Measurements from ENCODE around the gene ST6GALNAC2. TPM values are rescaled to one million over a fixed set of nuclear protein-coding genes. Genes with fewer than 3 reads are reported as not detected.
A peak's percentile ranks its signal among the peaks of the same experiment; 100 is the strongest.
"Not testable (repeated sequence)": the region's sequence is repeated elsewhere in the genome, so short reads cannot be mapped to it uniquely, and the experiment has no call there.

The ST6GALNAC2 gene
- total RNA-seq, 2 experiments from 2014 or later, result 3.4 to 3.9 TPM

GRCh38 chr17:76535788-76536510 lies 49.7 kb downstream of the ST6GALNAC2 start:
- H3K4me3 Mint-ChIP-seq, result no peak overlapping the region
- peaks cover 4% of the 10 kb centered on the region for H3K4me1 Mint-ChIP-seq
- DNase-seq, result no peak
- no peak overlapping the region for H3K27ac Mint-ChIP-seq
- H3K27me3 Mint-ChIP-seq, result peaks cover 32% of the 10 kb centered on the region
- no peaks in the 10 kb centered on the region for H3K36me3 Mint-ChIP-seq
- no peak for ATAC-seq (ENCODE audit: low read depth)
- no peaks in the 10 kb centered on the region for H3K9me3 Mint-ChIP-seq
- POLR2A ChIA-PET, result interaction anchor here (0.8 to 1.1 kb wide), 2 partner anchors 8 to 21 kb away, joined by 3 to 5 read pairs; no protein-coding TSS in a partner anchor

- no peak overlapping the region for H3K4me3 Mint-ChIP-seq
- POLR2A ChIA-PET, result no interaction called here
- no peaks in the 10 kb centered on the region for H3K4me1 Mint-ChIP-seq
- H3K9me3 Mint-ChIP-seq, result no peaks in the 10 kb centered on the region
- DNase-seq (no peak), ATAC-seq (ENCODE audit: low read depth) (no peak)
- peaks cover 32% of the 10 kb centered on the region for H3K27me3 Mint-ChIP-seq
- H3K27ac Mint-ChIP-seq, result no peak overlapping the region
- H3K36me3 Mint-ChIP-seq, result no peaks in the 10 kb centered on the region
Observed at GRCh38 chr17:76534831-76535732, 50.6 kb downstream of the ST6GALNAC2 start.

- H3K9me3 Mint-ChIP-seq; H3K4me1 Mint-ChIP-seq; POLR2A ChIA-PET; DNase-seq; H3K4me3 Mint-ChIP-seq; ATAC-seq (ENCODE audit: low read depth); H3K27ac Mint-ChIP-seq; H3K36me3 Mint-ChIP-seq: not testable (repeated sequence)
- H3K27me3 Mint-ChIP-seq, result peaks cover 23% of the 10 kb centered on the region
Observed at GRCh38 chr17:76533640-76534359, 51.9 kb downstream of the ST6GALNAC2 start.

GRCh38 chr17:76532072-76532651 lies 53.5 kb downstream of the ST6GALNAC2 start:
- POLR2A ChIA-PET, result no interaction called here
- Mint-ChIP-seq H3K27ac (no peak overlapping the region), H3K4me1 (peaks cover 11% of the 10 kb centered on the region), H3K4me3 (no peak overlapping the region), H3K36me3 (no peaks in the 10 kb centered on the region), H3K9me3 (no peaks in the 10 kb centered on the region), H3K27me3 (peaks cover 16% of the 10 kb centered on the region)
- no peak for ATAC-seq (ENCODE audit: low read depth)
- DNase-seq, result no peak

- H3K9me3 Mint-ChIP-seq, result no peaks in the 10 kb centered on the region
- peaks cover 12% of the 10 kb centered on the region for H3K4me1 Mint-ChIP-seq
- DNase-seq, result no peak
- H3K4me3 Mint-ChIP-seq, result no peak overlapping the region
- peaks cover 11% of the 10 kb centered on the region for H3K27me3 Mint-ChIP-seq
- POLR2A ChIA-PET, result no interaction called here
- ATAC-seq (ENCODE audit: low read depth), result no peak
- H3K27ac Mint-ChIP-seq, result no peak overlapping the region
- H3K36me3 Mint-ChIP-seq, result no peaks in the 10 kb centered on the region
Observed at GRCh38 chr17:76531486-76532038, 54.1 kb downstream of the ST6GALNAC2 start.

GRCh38 chr17:76530811-76531485 lies 54.7 kb downstream of the ST6GALNAC2 start:
- no peak for ATAC-seq (ENCODE audit: low read depth)
- POLR2A ChIA-PET, result no interaction called here
- peaks cover 12% of the 10 kb centered on the region for H3K4me1 Mint-ChIP-seq
- H3K27me3 Mint-ChIP-seq, result peaks cover 6% of the 10 kb centered on the region
- no peak overlapping the region for H3K4me3 Mint-ChIP-seq
- DNase-seq, result no peak
- no peaks in the 10 kb centered on the region for H3K36me3 Mint-ChIP-seq
- no peak overlapping the region for H3K27ac Mint-ChIP-seq
- no peaks in the 10 kb centered on the region for H3K9me3 Mint-ChIP-seq

GRCh38 chr17:76530095-76530723 lies 55.5 kb downstream of the ST6GALNAC2 start:
- Mint-ChIP-seq H3K27me3 (peaks cover 4% of the 10 kb centered on the region), H3K27ac (no peak overlapping the region), H3K9me3 (no peaks in the 10 kb centered on the region), H3K4me3 (no peak overlapping the region), H3K36me3 (no peaks in the 10 kb centered on the region), H3K4me1 (peaks cover 12% of the 10 kb centered on the region)
- POLR2A ChIA-PET, result no interaction called here
- DNase-seq, result no peak
- ATAC-seq (ENCODE audit: low read depth), result no peak

- Mint-ChIP-seq H3K27ac (peak overlapping the region; percentile 34), H3K4me3 (no peak overlapping the region)
Observed at GRCh38 chr17:76529224-76530094, 56.2 kb downstream of the ST6GALNAC2 start.

GRCh38 chr17:76528528-76529223 lies 57.0 kb downstream of the ST6GALNAC2 start:
- peak overlapping the region; percentile 70 for H3K4me3 Mint-ChIP-seq
- peaks cover under 1% of the 10 kb centered on the region for H3K27me3 Mint-ChIP-seq
- peaks cover 14% of the 10 kb centered on the region for H3K4me1 Mint-ChIP-seq
- peak overlapping the region; percentile 83 for H3K27ac Mint-ChIP-seq
- no peaks in the 10 kb centered on the region for H3K9me3 Mint-ChIP-seq
- no peaks in the 10 kb centered on the region for H3K36me3 Mint-ChIP-seq
- POLR2A ChIA-PET, result interaction anchor here (1.0 to 1.6 kb wide), 5 partner anchors 8 to 143 kb away, joined by 3 to 6 read pairs (median 5); partner anchors contain the start of gene PRCD
- DNase-seq, result no peak
- ATAC-seq (ENCODE audit: low read depth), result peak; percentile 25

More at GRCh38 chr17:76529224-76530094, 56.2 kb downstream of the ST6GALNAC2 start:
- H3K4me1 Mint-ChIP-seq, result peaks cover 12% of the 10 kb centered on the region
- POLR2A ChIA-PET, result no interaction called here
- ATAC-seq (ENCODE audit: low read depth), result no peak
- H3K27me3 Mint-ChIP-seq, result peaks cover 2% of the 10 kb centered on the region
- H3K36me3 Mint-ChIP-seq, result no peaks in the 10 kb centered on the region
- no peaks in the 10 kb centered on the region for H3K9me3 Mint-ChIP-seq
- no peak for DNase-seq

- peaks cover 16% of the 10 kb centered on the region for H3K4me1 Mint-ChIP-seq
- H3K27me3 Mint-ChIP-seq, result no peaks in the 10 kb centered on the region
- DNase-seq (no peak), ATAC-seq (ENCODE audit: low read depth) (peak; percentile 20)
- H3K27ac Mint-ChIP-seq, result peak overlapping the region; percentile 83
- H3K4me3 Mint-ChIP-seq, result peak overlapping the region; percentile 70
- POLR2A ChIA-PET, result interaction anchor here (0.5 to 1.8 kb wide), 8 partner anchors 9 to 143 kb away, joined by 3 to 12 read pairs (median 5); partner anchors contain the start of gene PRCD
- no peaks in the 10 kb centered on the region for H3K9me3 Mint-ChIP-seq
- H3K36me3 Mint-ChIP-seq, result no peaks in the 10 kb centered on the region
Observed at GRCh38 chr17:76528156-76528527, 57.5 kb downstream of the ST6GALNAC2 start.

Data from activated naive CD8-positive, alpha-beta T cell treated with anti-CD3 and anti-CD28 coated beads, Interleukin-2, amount 10 ng/mL, durations not matched to agents 7 days and 5 days (primary cell).